Prostate gland (tissue), 2 donors: Measurements from ENCODE around the gene ALDH16A1.

ENCODE experiments used
- CTCF ChIP-seq, 4 experiments: fragments of 200-600 bp in 2 of 4; fragments of 450-650 bp in 2 of 4; sonication (generic) in 2 of 4; IDR thresholded peaks; 1 replicate in 3 of 4; 2 replicates in 1 of 4; pipeline ENCODE4 v1.5.1; 2016 to 2019; ENCODE audit warnings: antibody characterized with exemption in 4 of 4, mild to moderate bottlenecking in 2 of 4, moderate library complexity in 2 of 4
- POLR2A ChIP-seq: fragments of 450-650 bp; IDR thresholded peaks from one replicate; pipeline ENCODE4 v1.6.1; 2016; ENCODE audit warnings: antibody characterized with exemption, mild to moderate bottlenecking
- POLR2AphosphoS5 ChIP-seq: sonication (generic); formaldehyde crosslinking; IDR thresholded peaks from one replicate; pipeline ENCODE4 v1.6.1; 2017; ENCODE audit warnings: antibody characterized with exemption

- no peak for TF ChIP-seq CTCF (IDR thresholded peaks at IDR 0.05)
- TF ChIP-seq POLR2A, result no peak
- no peak for TF ChIP-seq POLR2AphosphoS5
Measured at GRCh38 chr19:49499030-49499670, 46.1 kb downstream of the ALDH16A1 start.
